K562 (cell line): Measurements from ENCODE around the gene IL1F10. TPM values are rescaled to one million over a fixed set of nuclear protein-coding genes. Genes with fewer than 3 reads are reported as not detected.
A peak's percentile ranks its signal among the peaks of the same experiment; 100 is the strongest.

Experiments
- ATAC-seq: fragments of 200-7000 bp; cut with Tn5 transposase; 3 replicates; pipeline ENCODE4 v1.9.1; 2020; ENCODE audit warnings: moderate library complexity
- BruUV-seq: library from RNA; stranded (reverse); fragments of 400-500 nt; replicated peaks from 2 replicates; lab custom pipeline; 2021; lab: Mats Ljungman, UMichigan
- CTCF ChIA-PET: fragments of 300-600 bp; formaldehyde crosslinking; extraction: SDS; loops from one replicate; lab custom pipeline; 2021; ENCODE audit warnings: low intra/inter-chr PET ratio; lab: Yijun Ruan, JAX
- POLR2A ChIA-PET: fragments of 300-600, 350-650 bp; sonication (Branson Sonifier 250); formaldehyde crosslinking; extraction: SDS; loops from one replicate; lab custom pipeline; 2021; ENCODE audit warnings: antibody characterized with exemption, inconsistent platforms; lab: Yijun Ruan, JAX
- DNase-seq, 4 experiments: peaks; one replicate each; pipeline versions ENCODE4 v3.0.0 to v3.0.0-alpha.2; 2011 to 2018; ENCODE audit warnings: low spot score in 3 of 4, mixed read lengths in 3 of 4; ENCODE audit errors: extremely low read depth in 1 of 4
- FAIRE-seq: peaks from 2 replicates; lab custom pipeline; 2011; peaks lifted over from hg19 to GRCh38; lab: Jason Lieb, UNC
- H2AFZ ChIP-seq: 2 replicates; pipeline ENCODE4 v1.6.0; 2011; ENCODE audit warnings: low read depth, low read length, control low read depth, inconsistent platforms
- H3K27ac ChIP-seq: fragments of 200-600 bp; 3 replicates; pipeline ENCODE4 v1.8.0; 2011; ENCODE audit warnings: low read depth, mild to moderate bottlenecking, control low read depth, inconsistent platforms, low read length, moderate library complexity, mixed read lengths; ENCODE audit errors: extremely low read depth
- H3K27me3 ChIP-seq, 2 experiments: fragments of 300-600 bp in 1 of 2; 2 replicates in 1 of 2; 3 replicates in 1 of 2; pipeline versions ENCODE4 v1.6.0 to v1.8.0; 2011; ENCODE audit warnings: inconsistent platforms in 2 of 2, low read length in 2 of 2, mild to moderate bottlenecking in 1 of 2, mixed read lengths in 1 of 2, moderate library complexity in 1 of 2; ENCODE audit not compliant: control insufficient read depth in 2 of 2, insufficient read depth in 2 of 2
- H3K36me3 ChIP-seq: fragments of 300-600 bp; 3 replicates; pipeline ENCODE4 v1.8.0; 2011; ENCODE audit warnings: mild to moderate bottlenecking, low read length, inconsistent platforms; ENCODE audit not compliant: control insufficient read depth, insufficient read depth
- H3K4me1 ChIP-seq, 2 experiments: fragments of 200-600 bp in 1 of 2; replicated peaks in 1 of 2; 2 replicates in 1 of 2; 3 replicates in 1 of 2; pipeline versions ENCODE4 v1.5.1 to v1.8.0; 2011; ENCODE audit warnings: inconsistent platforms in 2 of 2, low read length in 2 of 2, mild to moderate bottlenecking in 1 of 2, mixed read lengths in 1 of 2, moderate library complexity in 1 of 2; ENCODE audit not compliant: control insufficient read depth in 2 of 2, insufficient read depth in 2 of 2
- H3K4me2 ChIP-seq: 2 replicates; pipeline ENCODE4 v1.6.1; 2011; ENCODE audit warnings: low read length, control low read depth, inconsistent platforms, mixed read lengths; ENCODE audit not compliant: insufficient read depth
- H3K4me3 ChIP-seq: fragments of 200-600 bp; sonication (generic), shearing (Covaris generic); 2 replicates; pipeline ENCODE4 v1.5.1; 2016; ENCODE audit warnings: control low read depth, inconsistent platforms
- H3K79me2 ChIP-seq: fragments of 200-600 bp; 3 replicates; pipeline ENCODE4 v1.8.0; 2011; ENCODE audit warnings: low read length, inconsistent platforms; ENCODE audit not compliant: control insufficient read depth, insufficient read depth
- H3K9ac ChIP-seq, 2 experiments: 2 replicates each; pipeline versions ENCODE4 v1.6.0 to v1.6.1; 2011; ENCODE audit warnings: low read depth in 2 of 2, low read length in 2 of 2, control low read depth in 1 of 2, inconsistent platforms in 1 of 2, mild to moderate bottlenecking in 1 of 2, mixed read lengths in 1 of 2; ENCODE audit not compliant: insufficient read depth in 1 of 2
- H3K9me1 ChIP-seq: one replicate; pipeline ENCODE4 v1.6.0; 2011; ENCODE audit warnings: inconsistent platforms, mild to moderate bottlenecking, low read length, moderate library complexity; ENCODE audit not compliant: control insufficient read depth, insufficient read depth
- H3K9me3 ChIP-seq: replicated peaks from 2 replicates; pipeline ENCODE4 v1.5.1; 2011; ENCODE audit warnings: low read depth, low read length, inconsistent platforms; ENCODE audit not compliant: control insufficient read depth, insufficient read depth
- H4K20me1 ChIP-seq: replicated peaks from 2 replicates; pipeline ENCODE4 v1.6.1; 2011; ENCODE audit warnings: low read length, inconsistent platforms, mixed read lengths; ENCODE audit not compliant: control insufficient read depth, insufficient read depth
- ARHGAP35 ChIP-seq: fragments of 450-650 bp; IDR thresholded peaks from 2 replicates; pipeline ENCODE4 v1.6.1; 2018; ENCODE audit not compliant: partially characterized antibody
- BCOR ChIP-seq: fragments of 450-650 bp; IDR thresholded peaks from 2 replicates; pipeline ENCODE4 v1.6.1; 2016
- CTCFL ChIP-seq: IDR thresholded peaks from 2 replicates; pipeline ENCODE4 v1.6.1; 2011; ENCODE audit warnings: borderline replicate concordance, low read depth, mild to moderate bottlenecking, moderate library complexity, low read length; ENCODE audit not compliant: insufficient read depth, poor library complexity, severe bottlenecking
- ELF2 ChIP-seq: fragments of 250-450 bp; sonication (Bioruptor Pico); IDR thresholded peaks from 2 replicates; pipeline ENCODE4 v1.5.0; 2021; ENCODE audit warnings: mild to moderate bottlenecking
- EWSR1 ChIP-seq: fragments of 450-650 bp; IDR thresholded peaks from 2 replicates; pipeline ENCODE4 v1.6.1; 2018; ENCODE audit warnings: borderline replicate concordance, mild to moderate bottlenecking, low read depth, moderate library complexity; ENCODE audit not compliant: partially characterized antibody
- HSF4 ChIP-seq: fragments of 250-450 bp; sonication (Bioruptor Pico); IDR thresholded peaks from 2 replicates; pipeline ENCODE4 v2.1.2; 2022; ENCODE audit warnings: mild to moderate bottlenecking, moderate library complexity, borderline replicate concordance
- KDM1A ChIP-seq, 2 experiments: fragments of 450-650 bp; IDR thresholded peaks; 2 replicates each; pipeline ENCODE4 v1.6.1; 2016; ENCODE audit warnings: mild to moderate bottlenecking in 2 of 2
- NFE2 ChIP-seq: IDR thresholded peaks from 2 replicates; pipeline ENCODE4 v1.6.1; 2014; ENCODE audit warnings: antibody characterized with exemption, low read depth
- NFIX ChIP-seq: fragments of 250-450 bp; sonication (Bioruptor Pico); IDR thresholded peaks from 2 replicates; pipeline ENCODE4 v1.4.0; 2020; ENCODE audit warnings: low read depth, mild to moderate bottlenecking, moderate library complexity
- NUFIP1 ChIP-seq: fragments of 450-650 bp; IDR thresholded peaks from 2 replicates; pipeline ENCODE4 v1.6.1; 2018; ENCODE audit not compliant: partially characterized antibody
- PHTF2 ChIP-seq: fragments of 250-450 bp; sonication (Bioruptor Pico); IDR thresholded peaks from 2 replicates; pipeline ENCODE4 v1.5.0; 2021; ENCODE audit warnings: mild to moderate bottlenecking
- RBM25 ChIP-seq: fragments of 200-400 bp; formaldehyde crosslinking; IDR thresholded peaks from 2 replicates; pipeline ENCODE4 v1.6.1; 2018; ENCODE audit warnings: low read length, low read depth, moderate library complexity; ENCODE audit not compliant: severe bottlenecking
- SREBF2 ChIP-seq: sonication (generic); formaldehyde crosslinking; IDR thresholded peaks from 2 replicates; pipeline ENCODE4 v1.4.0; 2020; ENCODE audit warnings: mild to moderate bottlenecking, missing genetic modification reagents
- THAP12 ChIP-seq: fragments of 250-450 bp; sonication (Bioruptor Pico); IDR thresholded peaks from 2 replicates; pipeline ENCODE4 v1.9.0; 2021; ENCODE audit warnings: mild to moderate bottlenecking, inconsistent platforms
- ZNF584 ChIP-seq: fragments of 200-800 bp; sonication (Bioruptor generic); IDR thresholded peaks from 2 replicates; pipeline ENCODE4 v1.6.1; 2016; ENCODE audit warnings: low read depth, mild to moderate bottlenecking, missing genetic modification characterization, missing compliant biosample characterization
- ZNF780A ChIP-seq: fragments of 250-450 bp; sonication (Bioruptor Pico); IDR thresholded peaks from 2 replicates; pipeline ENCODE4 v1.5.0; 2021; ENCODE audit warnings: mild to moderate bottlenecking
- WGBS: fragments of 100-300 bp; shearing (Covaris generic); methylation state at CpG from one replicate; pipeline ENCODE4 v1.1.6; 2016; ENCODE audit warnings: low coverage, mixed read lengths; ENCODE audit not compliant: insufficient coverage; ENCODE audit errors: missing lambda C conversion rate; 5-methylcytosine and 5-hydroxymethylcytosine counted together
- in situ Hi-C: fragments of 300-500 bp; cut with MboI; formaldehyde crosslinking; loops from 4 replicates; pipeline ENCODE4 v1.15.0; 2018; ENCODE audit warnings: inconsistent platforms, mixed read lengths
- intact Hi-C: fragments of 100-400 bp; cut with micrococcal nuclease; formaldehyde crosslinking; loops from 2 replicates; pipeline ENCODE4 v1.14.2; 2022
- polyA plus RNA-seq, 8 experiments: library from polyadenylated mRNA; depleted of rRNA in 4 of 8; stranded (reverse) in 5 of 8; unstranded in 3 of 8; fragments of >200 nt; fragmentation: Nextera tagmentation in 2 of 8; fragmentation: Illumina TruSeq in 1 of 8; extraction: Ambion mirVana in 2 of 8; extraction: Trizol in 1 of 8; gene quantifications; 2 replicates each; pipeline versions ENCODE4 v1.2.1 to v1.2.3, GENCODE V29; 2011 to 2014; ENCODE audit warnings: inconsistent platforms in 1 of 8, missing spikeins in 1 of 8
- total RNA-seq, 7 experiments: library from RNA; depleted of rRNA in 6 of 7; stranded (reverse); fragments of >200 nt in 6 of 7; fragmentation: Illumina TruSeq in 2 of 7; extraction: Trizol in 2 of 7; gene quantifications; 2 replicates each; pipeline versions ENCODE4 v1.2.1 to v1.2.3, GENCODE V29; 2011 to 2021; ENCODE audit warnings: low replicate concordance in 1 of 7

IL1F10 gene
- total and polyA plus RNA-seq, 9 of the 15 experiments (the other 6 are each of a cell fraction or from before 2014, with no cell fraction given), result not detected

GRCh38 chr2:113067681-113068080 lies at the start of gene IL1F10 (continued):
- TF ChIP-seq ZNF780A (no peak), ZNF584 (CRISPR knock-in tag) (no peak), NFE2 (no peak), HSF4 (no peak), ARHGAP35 (no peak), CTCFL (no peak), PHTF2 (CRISPR knock-in tag) (no peak)

- DNase-seq, result no peak
- no peak overlapping the region for H2AFZ ChIP-seq
- CTCF ChIA-PET, result no interaction called here
- no peaks in the 10 kb centered on the region for H3K79me2 ChIP-seq
- 25% methylated on average over 3 of the region's 3 CpGs for WGBS
- POLR2A ChIA-PET, result interaction anchor here (2.1 kb wide), 1 partner anchor 11 kb away, joined by 9 read pairs; no protein-coding TSS in a partner anchor
- H4K20me1 ChIP-seq, result no peaks in the 10 kb centered on the region
- no peaks in the 10 kb centered on the region for H3K9me3 ChIP-seq
- peaks cover 0 to 4% of the 10 kb centered on the region in 2 experiments; a peak in 3 of 5 replicates for H3K4me1 ChIP-seq
- H3K4me2 ChIP-seq, result no peak overlapping the region
- FAIRE-seq, result no peak
- H3K9me1 ChIP-seq, result no peaks in the 10 kb centered on the region
- in situ Hi-C loops, result no loop called here
- no peak overlapping the region for H3K4me3 ChIP-seq
- intact Hi-C loops, result no loop called here
- H3K27ac ChIP-seq, result no peak overlapping the region
- H3K36me3 ChIP-seq, result no peaks in the 10 kb centered on the region
- H3K9ac ChIP-seq, result no peak overlapping the region
- no peak for ATAC-seq
- H3K27me3 ChIP-seq, result no peaks in the 10 kb centered on the region
- no TSS peak for BruUV-seq
- TF ChIP-seq ELF2 (CRISPR knock-in tag) (no peak), RBM25 (peak; percentile 32), NFIX (no peak), NUFIP1 (no peak), EWSR1 (no peak), KDM1A (IDR thresholded peaks at IDR 0.05) (0 out of 4 replicates have a peak, but pooled peaks of 1 of the 2 experiments have one; percentile 23), SREBF2 (CRISPR knock-in tag) (no peak), THAP12 (CRISPR knock-in tag) (no peak), BCOR (peak; percentile 59; the same call in 1 of the 2 replicates)
Measured at GRCh38 chr2:113018509-113018908, 49.3 kb upstream of the IL1F10 start.
